ENCODE results near the gene MFSD2A.

MFSD2A gene

DNA sequence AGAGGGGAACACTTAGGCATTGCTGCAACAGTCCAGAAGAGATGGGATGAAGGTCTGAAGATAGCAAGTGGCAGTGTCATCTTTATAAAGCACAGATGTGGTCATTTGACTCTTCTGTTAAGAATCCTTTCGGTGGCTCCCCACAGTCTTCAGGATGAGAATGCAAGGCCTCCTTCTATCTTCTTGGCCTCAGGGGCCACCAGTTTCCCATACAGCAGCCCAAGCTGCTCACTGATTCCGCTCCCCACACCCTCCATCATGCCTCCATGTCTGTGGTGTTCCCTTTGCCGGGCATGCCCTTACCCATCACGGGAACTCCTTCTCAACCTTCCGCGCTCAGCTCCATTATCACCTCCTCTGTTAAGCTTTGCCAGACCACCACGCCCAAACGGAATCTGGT, 16.1 kb upstream of the MFSD2A start:
- no peak for DNase-seq (ENCODE audit: low read depth)
- no peak overlapping the region for H3K4me3 ChIP-seq (ENCODE audit: low read depth, low read length)

DNA sequence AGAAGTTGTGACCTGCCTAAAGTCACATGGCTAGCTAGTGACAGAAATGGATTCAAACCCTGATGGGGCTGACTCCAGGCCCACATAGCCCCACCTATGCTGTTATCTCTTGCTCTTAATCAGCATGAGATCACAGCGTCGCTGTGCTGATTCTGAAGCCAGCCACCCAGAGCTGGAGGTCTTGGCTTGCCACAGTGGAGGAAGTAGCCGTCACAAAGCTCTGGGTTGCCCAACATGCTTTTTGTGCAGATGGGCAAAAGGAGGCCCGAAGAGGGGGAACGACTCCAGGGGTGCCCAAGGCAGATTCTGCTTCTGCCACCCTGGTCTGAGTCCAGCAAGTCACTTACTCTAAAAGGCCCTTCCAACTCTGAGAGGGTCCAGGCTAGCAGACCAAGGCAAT, 14.7 kb upstream of the MFSD2A start:
- no peak overlapping the region for H3K4me3 ChIP-seq (ENCODE audit: low read depth, low read length)
- no peak for DNase-seq (ENCODE audit: low read depth)

DNA sequence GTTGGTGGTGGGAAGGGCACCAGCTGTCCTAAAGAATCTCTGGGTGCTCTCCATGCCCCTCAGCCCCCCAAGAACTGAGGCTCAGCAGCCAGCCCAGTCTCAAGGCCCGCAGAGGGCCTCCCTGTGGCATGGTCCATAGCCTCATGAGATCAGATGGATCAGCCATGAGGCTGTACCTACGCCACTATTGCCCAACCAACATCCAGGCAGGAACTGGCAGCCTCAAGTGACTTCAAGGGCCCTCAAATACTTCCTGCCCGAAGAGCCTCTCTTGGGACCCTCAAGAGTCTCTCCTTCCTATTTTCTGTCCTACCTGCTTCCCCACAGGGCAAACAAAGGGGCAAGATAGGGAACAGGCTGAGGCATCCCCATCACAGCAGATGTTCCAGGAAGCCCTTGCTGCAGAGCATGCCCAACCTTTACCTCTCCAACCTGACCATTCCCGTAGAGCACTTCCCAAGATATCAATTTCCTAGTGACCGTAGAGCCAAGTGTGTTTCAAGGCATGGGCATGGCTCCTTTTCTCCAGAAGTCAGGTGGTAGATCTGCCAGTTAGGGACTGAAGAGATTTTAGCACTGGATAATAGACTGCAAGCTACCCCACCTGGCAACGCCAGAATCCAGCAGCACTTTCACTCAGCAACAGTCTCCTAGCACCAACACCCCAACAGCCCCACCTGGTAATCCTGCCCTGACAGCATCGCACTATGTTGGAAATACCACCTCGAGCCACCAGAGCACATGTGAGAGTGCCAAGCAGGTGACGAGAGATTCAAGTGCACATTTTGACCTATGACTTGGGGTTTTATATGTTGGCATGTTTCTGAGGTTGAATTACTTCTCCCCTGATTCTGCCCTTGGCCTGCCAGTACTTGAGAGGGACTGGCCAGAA, 13.7 kb upstream of the MFSD2A start:
- no peak for DNase-seq (ENCODE audit: low read depth)
- no peak overlapping the region for H3K4me3 ChIP-seq (ENCODE audit: low read depth, low read length)

DNA sequence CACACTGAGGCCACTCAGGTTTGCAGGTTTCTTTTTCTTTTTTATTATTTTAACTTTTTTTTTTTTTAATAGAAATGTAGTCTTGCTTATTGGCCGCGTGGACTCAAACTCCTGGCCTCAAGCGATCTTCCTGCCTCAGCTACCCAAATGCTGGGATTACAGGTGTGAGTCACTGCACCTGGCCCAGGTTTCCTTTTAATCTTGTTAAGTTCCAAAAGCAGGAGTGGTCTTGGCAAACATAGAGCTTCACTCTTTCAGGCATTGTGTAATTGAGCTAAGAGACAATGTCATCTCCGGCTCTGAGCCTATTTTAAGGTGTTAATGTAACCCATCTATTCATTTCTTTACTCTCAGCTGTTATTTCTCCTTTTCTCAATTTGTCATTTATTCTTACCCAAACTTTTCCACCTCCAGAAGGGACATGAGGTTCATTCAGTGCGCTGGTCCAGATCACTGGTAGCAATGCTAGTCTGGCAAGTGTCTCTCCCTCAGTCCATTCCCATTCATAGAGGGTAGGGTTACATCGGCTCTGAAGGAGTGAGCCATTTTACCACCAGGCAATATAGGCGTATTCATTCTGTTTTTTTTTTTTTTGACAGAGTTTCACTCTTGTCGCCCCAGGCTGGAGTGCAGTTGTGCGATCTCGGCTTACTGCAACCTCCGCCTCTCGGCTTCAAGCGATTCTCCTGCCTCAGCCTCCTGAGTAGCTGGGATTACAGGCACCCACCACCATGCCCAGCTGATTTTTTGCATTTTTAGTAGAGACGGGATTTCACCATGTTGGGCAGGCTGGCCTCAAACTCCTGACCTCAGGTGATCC, 11.3 kb upstream of the MFSD2A start:
- H3K4me3 ChIP-seq (ENCODE audit: low read depth, low read length), result no peak overlapping the region
- DNase-seq (ENCODE audit: low read depth), result no peak

DNA sequence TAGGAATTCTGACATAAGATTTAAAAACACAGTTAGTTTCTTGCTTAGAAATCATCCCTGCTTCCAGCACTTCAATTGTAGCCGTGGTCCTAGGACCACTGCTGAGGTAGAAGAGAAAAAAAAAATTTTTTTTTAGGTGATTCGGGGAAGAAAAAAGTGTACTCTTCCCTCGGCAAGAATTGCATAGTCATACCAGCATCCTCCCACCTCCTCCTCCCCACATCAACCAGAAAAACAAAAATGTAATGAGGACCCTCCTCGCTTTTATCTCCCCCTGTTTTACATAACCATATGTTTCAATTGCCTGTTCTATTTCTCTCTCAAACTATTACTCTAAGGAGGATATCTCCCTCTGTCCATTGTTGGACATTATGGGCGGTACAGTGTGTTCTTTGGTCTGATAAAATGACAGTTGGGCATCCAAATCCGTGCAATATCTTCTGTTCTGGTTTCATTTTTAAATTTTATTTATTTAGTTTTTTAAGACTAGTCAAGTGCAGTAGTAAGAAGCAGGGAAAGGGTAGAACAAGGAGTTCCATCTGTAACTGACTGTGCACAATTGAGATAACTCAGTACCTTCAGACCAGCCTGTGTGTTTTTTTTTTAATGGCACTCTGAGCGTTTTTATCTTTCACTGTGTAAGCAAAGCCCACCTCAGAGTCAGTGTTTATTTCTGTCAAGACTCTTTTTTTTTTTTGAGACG, 10.4 kb upstream of the MFSD2A start:
- DNase-seq (ENCODE audit: low read depth), result no peak
- H3K4me3 ChIP-seq (ENCODE audit: low read depth, low read length), result no peak overlapping the region

DNA sequence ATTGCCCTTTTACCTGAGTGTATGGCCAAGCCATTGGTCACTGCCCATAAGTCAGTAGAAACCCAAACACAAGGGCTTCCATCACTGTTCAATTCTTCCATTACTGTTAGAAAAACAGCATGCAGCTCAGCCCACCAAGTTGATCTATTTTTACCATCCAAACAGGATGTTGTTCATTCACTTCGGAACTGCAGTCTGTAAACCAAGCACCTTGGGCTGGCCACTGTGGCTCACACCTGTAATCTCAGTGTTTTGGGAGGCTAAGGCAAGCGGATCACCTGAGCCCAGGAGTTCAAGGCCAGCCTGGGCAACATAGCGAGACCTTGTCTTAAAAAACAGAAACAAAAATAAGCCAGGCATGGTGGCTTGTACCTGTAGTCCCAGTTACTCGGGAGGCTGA, 8.7 kb upstream of the MFSD2A start:
- no peak for DNase-seq (ENCODE audit: low read depth)

DNA sequence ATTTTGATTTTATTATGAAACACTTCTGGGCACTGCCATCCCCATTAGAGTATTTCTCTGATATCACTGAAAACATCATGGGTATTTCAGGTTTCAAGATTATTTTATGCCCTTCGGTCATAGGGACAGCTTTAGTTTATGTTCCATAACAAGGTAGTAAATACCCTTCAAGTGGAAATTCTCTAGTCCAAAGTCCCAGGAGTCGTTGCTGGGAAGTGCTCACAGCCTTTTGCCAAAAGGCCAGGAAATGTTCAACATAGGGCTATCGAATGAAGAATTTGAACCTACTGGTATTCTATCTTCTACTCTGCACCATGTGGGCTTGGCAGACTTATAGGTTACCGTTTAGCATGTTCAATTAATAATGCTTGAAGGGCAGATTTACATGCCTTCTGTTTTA, 7.7 kb upstream of the MFSD2A start:
- no peak for DNase-seq (ENCODE audit: low read depth)
- no peak overlapping the region for H3K4me3 ChIP-seq (ENCODE audit: low read depth, low read length)

More for the DNA sequence above, 8.7 kb upstream of the MFSD2A start:
- H3K4me3 ChIP-seq (ENCODE audit: low read depth, low read length), result no peak overlapping the region

DNA sequence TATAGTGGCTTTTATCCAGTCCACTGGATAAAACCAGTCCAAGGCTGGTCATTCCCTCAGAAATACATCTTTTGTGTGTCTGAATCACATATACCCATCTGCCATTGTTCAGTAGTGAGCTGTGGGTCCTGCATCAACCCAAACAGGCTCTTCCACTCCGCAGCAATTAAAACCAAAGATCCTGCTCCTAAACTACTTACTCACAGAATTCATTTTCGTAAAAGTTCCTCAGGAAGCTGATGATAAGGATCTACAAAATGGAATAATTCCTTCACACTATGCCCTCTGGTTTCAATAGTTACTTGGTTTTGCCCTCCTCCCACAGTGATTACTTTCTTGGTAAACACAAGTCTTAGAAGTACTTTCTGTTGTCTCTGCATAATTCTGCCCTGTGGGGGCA, 5.1 kb upstream of the MFSD2A start:
- no peak for DNase-seq (ENCODE audit: low read depth)
- no peak overlapping the region for H3K4me3 ChIP-seq (ENCODE audit: low read depth, low read length)

DNA sequence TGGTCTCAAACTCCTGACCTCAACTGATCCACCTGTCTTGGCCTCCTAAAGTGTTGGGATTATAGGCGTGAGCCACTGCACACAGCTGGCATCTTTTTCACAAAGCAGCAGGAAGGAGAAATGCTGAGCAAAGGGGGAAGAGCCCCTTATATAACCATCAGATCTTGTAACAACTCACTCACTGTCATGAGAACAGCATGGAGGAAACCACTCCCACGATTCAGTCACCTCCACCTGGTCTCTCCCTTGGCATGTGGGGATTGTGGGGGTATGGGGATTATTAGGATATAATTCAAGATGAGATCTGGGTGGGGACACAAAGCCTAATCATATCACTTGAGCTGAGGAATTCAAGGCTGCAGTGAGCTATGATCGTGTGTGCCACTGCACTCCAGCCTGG, 3.0 kb upstream of the MFSD2A start:
- DNase-seq (ENCODE audit: low read depth), result no peak
- H3K4me3 ChIP-seq (ENCODE audit: low read depth, low read length), result no peak overlapping the region

DNA sequence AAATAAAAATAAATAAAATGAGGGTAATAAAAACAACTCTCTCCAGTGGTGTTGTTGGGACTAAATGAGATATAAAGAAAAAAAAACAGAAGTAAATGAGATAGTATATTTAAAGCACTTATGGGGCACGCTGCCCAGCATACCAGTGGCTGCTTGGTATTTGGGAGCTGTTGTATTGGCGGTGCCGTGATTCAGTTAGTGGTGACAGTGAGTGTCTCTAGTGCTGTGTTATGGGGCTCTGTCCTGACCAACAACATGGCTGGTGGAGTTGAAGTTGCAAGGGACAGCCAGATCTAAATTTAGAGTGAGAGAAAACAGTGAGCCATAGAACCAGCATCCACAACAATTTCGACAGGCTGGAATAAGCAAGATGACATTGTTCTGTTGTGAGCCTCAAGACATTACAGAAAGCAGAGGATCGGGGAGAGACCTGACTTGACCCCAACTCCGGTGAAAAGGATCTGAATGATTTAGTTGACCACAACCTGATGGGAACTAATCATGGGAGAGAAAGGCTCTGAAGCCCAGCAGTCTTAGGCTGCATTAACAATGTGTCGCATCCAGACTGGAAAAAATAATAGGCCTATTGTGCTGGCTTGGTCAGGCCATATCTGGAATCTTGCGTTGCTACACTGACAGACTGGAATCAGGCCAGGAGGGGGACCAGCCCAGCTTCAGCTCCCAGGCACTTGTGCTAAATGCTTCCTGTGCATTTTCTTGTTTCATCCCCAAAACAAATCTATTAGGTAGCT, 2.4 kb upstream of the MFSD2A start:
- DNase-seq (ENCODE audit: low read depth), result no peak
- no peak overlapping the region for H3K4me3 ChIP-seq (ENCODE audit: low read depth, low read length)

DNA sequence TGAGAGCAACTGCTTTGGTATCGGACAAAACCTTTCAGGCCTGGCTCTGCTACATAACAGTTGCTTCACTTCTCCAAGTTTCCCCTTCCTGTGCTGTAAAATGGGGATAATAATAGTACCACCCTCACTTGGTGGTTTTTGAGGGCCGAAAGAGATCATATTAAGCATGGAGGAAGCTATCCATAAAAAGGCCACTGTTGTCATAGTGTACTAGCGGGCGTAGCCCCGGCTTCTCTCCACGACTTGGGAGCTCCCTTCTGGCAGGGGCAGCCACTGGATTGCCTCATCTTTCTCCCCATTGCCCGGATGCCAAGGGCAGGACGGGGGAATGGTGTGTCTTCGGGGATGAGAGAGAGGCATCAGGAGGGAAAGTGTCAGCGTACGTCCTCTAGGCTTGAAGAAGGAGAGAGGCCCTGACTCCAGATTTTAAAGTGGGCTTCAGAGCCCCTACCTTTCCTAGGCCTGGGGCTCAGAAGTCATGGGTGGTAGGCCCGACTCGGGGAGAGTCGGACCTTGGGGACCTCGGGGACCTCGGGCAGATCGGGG, 548 bp upstream of the MFSD2A start:
- peak overlapping the region; percentile 31 for H3K4me3 ChIP-seq (ENCODE audit: low read depth, low read length)

DNA sequence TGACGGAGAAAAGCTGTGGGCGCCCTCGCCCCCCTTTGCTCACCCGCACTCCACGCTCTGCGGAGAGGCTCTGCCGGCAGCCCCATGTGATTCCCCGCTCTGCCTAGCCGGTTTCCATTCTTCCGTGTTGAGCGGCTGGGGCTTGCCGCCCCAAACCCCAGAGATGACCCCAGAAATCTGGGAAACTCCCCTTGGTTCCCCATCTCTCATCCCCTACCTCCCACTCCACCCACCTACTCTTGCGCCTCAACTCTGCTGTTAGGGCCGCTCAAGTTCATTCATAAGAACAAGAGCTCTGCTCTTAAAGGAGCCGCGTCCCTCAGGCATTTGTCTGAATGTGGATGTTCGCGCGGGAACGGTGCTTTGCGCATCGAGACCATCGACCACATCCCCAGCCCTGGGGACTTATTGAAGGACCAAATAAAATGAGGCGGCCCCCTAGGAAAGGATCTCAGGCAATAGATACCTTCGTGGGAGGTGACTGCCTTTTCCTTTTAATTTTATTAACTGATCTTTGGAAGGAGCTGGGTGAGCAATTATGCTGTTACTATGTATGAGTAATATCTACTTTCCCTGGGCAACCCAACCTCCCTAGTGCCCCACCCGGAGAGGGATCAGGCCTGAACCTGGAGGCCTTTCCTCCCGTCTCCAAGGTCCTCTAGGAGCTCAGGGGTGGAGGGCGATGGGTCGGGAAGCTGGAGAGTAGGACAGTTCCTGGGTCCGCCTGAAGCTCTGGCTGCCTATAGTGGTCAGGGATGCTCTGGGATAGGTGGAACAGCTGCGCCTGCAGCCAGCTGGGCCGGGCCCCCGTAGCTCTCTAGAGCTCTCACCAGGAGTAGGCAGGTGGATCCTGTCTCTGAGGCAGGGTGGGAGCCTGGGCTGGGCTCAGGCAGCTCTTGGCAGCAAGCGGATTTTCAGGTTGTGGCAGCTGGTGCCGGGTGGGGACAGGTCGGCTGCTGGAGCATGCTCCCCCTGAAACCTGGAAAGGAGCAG, 898 bp downstream of the MFSD2A start:
- H3K4me3 ChIP-seq (ENCODE audit: low read depth, low read length), result peak overlapping the region; percentile 71
- no peak for DNase-seq (ENCODE audit: low read depth)

More for the DNA sequence above, 548 bp upstream of the MFSD2A start:
- DNase-seq (ENCODE audit: low read depth), result no peak

DNA sequence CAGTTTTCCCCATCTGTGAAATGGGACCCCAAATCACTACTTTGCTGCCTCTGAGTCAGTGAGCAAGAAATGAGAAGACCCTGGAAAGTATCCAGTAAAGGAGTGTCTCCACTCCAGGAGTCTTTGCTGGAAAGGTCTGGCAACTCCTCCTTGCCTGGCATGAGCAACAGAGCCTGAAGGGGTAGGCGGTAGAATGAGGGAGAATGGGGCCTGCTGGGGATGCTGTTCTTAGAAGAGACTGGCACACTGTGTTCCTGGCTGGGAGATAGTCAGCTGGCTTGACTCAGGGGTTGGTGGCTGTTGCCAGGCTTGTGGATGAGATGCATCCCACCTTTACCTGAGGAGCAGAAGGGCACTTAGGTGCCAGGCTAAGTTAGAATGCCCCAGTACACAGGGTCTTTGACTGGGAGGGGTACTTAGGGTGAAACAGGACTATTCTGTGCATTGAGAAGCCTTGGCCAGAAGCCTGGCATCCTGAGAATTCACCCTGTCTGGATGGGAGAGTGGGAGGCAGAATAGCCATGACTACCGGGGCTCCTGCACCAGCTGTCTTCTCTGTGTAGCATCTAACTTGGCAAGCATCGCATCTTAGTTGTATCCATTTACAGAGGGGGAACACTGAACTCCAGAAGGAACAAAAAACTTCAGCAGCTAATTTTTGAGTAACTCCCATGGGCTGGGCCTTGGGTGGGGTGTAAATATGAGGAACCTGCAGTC, 2.5 kb downstream of the MFSD2A start:
- no peak for DNase-seq (ENCODE audit: low read depth)
- no peak overlapping the region for H3K4me3 ChIP-seq (ENCODE audit: low read depth, low read length)

DNA sequence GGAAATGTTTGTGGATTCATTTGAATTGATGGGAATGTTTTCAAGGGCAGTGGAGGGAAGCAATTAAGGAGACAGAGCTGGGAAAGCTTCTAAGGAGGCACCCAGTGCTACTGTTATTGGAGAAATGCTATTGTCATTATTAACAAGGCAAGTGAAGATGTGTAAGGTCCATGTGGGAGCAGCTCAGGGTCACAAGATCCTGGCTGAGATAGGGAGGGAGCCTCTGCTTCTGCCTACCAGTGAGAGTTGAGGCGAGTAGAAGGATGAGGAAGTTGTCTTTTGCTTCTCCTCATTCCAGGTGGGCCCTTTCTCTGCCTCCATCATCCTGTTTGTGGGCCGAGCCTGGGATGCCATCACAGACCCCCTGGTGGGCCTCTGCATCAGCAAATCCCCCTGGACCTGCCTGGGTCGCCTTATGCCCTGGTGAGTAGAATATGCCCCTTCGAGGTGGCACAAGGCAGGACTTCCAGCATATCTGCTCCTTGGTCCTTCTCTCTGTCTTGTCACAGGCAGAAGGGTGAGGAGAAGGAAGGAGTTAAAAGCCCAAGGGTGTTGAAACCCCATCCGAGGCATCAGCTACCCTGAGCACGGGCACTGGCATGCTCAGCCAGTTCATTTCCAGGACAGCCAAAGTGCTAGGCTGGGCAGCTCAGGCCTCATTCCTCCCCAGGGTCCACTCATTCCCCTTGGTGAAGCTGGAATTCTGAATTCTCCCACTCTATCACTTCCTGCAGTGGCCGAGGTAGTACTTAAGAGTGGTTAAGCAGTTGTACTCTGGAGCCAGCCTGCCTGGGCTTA, 3.7 kb downstream of the MFSD2A start:
- no peak for DNase-seq (ENCODE audit: low read depth)

DNA sequence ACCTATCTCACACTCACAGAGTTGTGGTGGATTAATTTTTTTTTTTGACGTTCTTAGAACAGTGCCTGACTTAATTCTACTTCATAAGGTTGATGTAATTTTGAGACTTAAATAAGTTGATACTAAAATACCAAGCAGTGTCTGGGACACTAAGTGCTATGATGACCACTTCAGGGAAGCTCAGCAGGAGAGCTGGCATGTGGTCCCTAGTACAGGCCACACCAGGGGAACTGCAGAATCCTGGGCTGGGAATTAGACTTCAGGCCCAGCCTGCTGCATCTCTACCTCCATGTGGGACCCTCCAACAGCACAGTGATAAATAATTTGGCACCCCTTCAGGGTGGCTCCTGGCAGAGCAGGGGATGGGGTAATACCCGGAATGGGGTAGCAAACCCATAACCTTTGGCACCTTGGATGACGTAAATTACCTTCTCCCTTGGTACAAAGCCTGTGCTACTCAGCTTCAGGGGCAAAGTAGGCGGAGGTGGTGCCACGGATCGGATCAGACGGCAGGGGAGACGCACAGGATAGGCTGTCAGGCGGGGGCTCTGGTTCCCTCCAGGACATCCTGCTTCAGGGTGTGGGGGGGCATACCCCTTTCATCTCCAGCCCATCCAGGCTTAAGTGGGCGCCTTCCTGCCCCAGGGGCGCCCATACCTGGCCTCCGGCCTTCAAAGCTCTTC, 4.8 kb downstream of the MFSD2A start:
- no peak overlapping the region for H3K4me3 ChIP-seq (ENCODE audit: low read depth, low read length)
- DNase-seq (ENCODE audit: low read depth), result no peak

More for the DNA sequence above, 3.7 kb downstream of the MFSD2A start:
- H3K4me3 ChIP-seq (ENCODE audit: low read depth, low read length), result no peak overlapping the region

DNA sequence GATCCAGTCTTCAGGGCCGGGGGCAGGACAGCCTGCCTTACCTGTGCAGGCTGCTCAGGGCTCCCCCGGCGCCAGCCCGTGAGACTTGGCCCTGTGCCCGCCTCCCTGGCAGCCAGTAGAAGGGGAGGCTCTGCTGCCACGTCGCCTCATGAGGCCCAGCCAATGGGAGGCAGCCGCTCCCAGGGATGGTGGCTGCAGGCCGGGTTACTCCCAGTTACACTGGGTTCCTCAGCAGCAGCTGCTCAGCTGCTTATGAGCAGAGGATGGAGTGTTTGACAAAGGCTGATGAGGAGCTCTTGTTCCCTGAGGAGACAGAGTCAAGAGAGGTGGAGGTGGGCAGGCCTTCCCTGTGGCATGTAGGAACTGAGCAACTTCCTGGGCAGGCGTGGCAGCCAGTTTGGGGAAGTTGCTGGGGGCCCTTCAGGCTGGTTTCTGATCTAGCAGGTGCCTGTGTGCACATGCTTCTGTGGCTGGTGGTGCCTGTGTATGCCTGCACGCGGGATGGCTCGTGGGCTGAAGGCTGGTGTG, 5.5 kb downstream of the MFSD2A start:
- no peak for DNase-seq (ENCODE audit: low read depth)
- no peak overlapping the region for H3K4me3 ChIP-seq (ENCODE audit: low read depth, low read length)
